Gastrocnemius medialis (tissue), 4 donors: ENCODE measurements around the gene DGCR2.

Experiments used
- CTCF ChIP-seq, 5 experiments: fragments of 450-650 bp in 3 of 5; fragments of 200-600 bp in 2 of 5; sonication (generic) in 2 of 5; IDR thresholded peaks in 4 of 5; conservative IDR thresholded peaks in 1 of 5; 1 replicate in 4 of 5; 2 replicates in 1 of 5; pipeline ENCODE4 v1.5.1; 2016 to 2019; ENCODE audit warnings: antibody characterized with exemption in 5 of 5, mild to moderate bottlenecking in 3 of 5, moderate library complexity in 3 of 5
- POLR2A ChIP-seq, 2 donors: fragments of 450-650 bp; IDR thresholded peaks; one replicate each; pipeline ENCODE4 v1.6.1; 2017; ENCODE audit warnings: antibody characterized with exemption in 2 of 2, mild to moderate bottlenecking in 2 of 2, moderate library complexity in 2 of 2

- TF ChIP-seq POLR2A (IDR thresholded peaks at IDR 0.05) (no peak), CTCF (IDR thresholded peaks at IDR 0.05 in 4 of 5, conservative IDR thresholded peaks at IDR 0.05 in 1 of 5) (no peak)
Observed at GRCh38 chr22:18997925-18998315, 124.3 kb downstream of the DGCR2 start.
